ENCODE measurements around the gene INPP5B. TPM values are rescaled to one million over a fixed set of nuclear protein-coding genes. Genes with fewer than 3 reads are reported as not detected.

INPP5B gene
- total and polyA plus RNA-seq, 4 donors: 9.2 to 40.8 (median 27.2) TPM

GRCh38 chr1:37958690-37959089 lies 11.8 kb upstream of the INPP5B start:
- 95 to 97% methylated on average over 2 of the region's 2 CpGs for WGBS, 2 donors
- H3K27me3 ChIP-seq (ENCODE audit: control insufficient read depth in 3 of 3, insufficient read depth in 3 of 3, low read length in 2 of 3): no peaks in the 10 kb centered on the region

GRCh38 chr1:37955685-37956084 lies 8.8 kb upstream of the INPP5B start:
- Histone ChIP-seq H3K9me3 (ENCODE audit: control insufficient read depth in 4 of 4, insufficient read depth in 3 of 4, low read length in 3 of 4) (peaks cover 0 to 2% (median 0%) of the 10 kb centered on the region in 4 donors), H3K4me3 (no peak overlapping the region), H3K27ac (ENCODE audit: low read depth in 1 of 2, low read length in 1 of 2) (no peak overlapping the region), H3K36me3 (ENCODE audit: control insufficient read depth in 4 of 4, insufficient read depth in 4 of 4, low read length in 4 of 4) (peaks cover 8 to 25% (median 22%) of the 10 kb centered on the region in 4 donors), H3K9ac (ENCODE audit: insufficient read depth in 1 of 2, low read length in 2 of 2) (no peak overlapping the region), H3K4me1 (ENCODE audit: control insufficient read depth in 5 of 5, insufficient read depth in 5 of 5, low read length in 5 of 5) (no peaks in the 10 kb centered on the region), H3K27me3 (ENCODE audit: control insufficient read depth in 3 of 3, insufficient read depth in 3 of 3, low read length in 2 of 3) (no peaks in the 10 kb centered on the region)
- TF ChIP-seq, protein P1, sequence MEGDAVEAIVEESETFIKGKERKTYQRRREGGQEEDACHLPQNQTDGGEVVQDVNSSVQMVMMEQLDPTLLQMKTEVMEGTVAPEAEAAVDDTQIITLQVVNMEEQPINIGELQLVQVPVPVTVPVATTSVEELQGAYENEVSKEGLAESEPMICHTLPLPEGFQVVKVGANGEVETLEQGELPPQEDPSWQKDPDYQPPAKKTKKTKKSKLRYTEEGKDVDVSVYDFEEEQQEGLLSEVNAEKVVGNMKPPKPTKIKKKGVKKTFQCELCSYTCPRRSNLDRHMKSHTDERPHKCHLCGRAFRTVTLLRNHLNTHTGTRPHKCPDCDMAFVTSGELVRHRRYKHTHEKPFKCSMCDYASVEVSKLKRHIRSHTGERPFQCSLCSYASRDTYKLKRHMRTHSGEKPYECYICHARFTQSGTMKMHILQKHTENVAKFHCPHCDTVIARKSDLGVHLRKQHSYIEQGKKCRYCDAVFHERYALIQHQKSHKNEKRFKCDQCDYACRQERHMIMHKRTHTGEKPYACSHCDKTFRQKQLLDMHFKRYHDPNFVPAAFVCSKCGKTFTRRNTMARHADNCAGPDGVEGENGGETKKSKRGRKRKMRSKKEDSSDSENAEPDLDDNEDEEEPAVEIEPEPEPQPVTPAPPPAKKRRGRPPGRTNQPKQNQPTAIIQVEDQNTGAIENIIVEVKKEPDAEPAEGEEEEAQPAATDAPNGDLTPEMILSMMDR (IDR thresholded peaks at IDR 0.05; ENCODE audit: control extremely low read depth, extremely low read depth): no peak
- no peak for ATAC-seq (ENCODE audit: insufficient read depth, low FRiP score)
- WGBS, 2 donors: 71 to 72% methylated on average over 3 of the region's 3 CpGs
- no peak for DNase-seq

More at GRCh38 chr1:37958690-37959089, 11.8 kb upstream of the INPP5B start:
- Histone ChIP-seq H3K36me3 (ENCODE audit: control insufficient read depth in 4 of 4, insufficient read depth in 4 of 4, low read length in 4 of 4) (peaks cover 8 to 35% (median 25%) of the 10 kb centered on the region in 4 donors), H3K9me3 (ENCODE audit: control insufficient read depth in 4 of 4, insufficient read depth in 3 of 4, low read length in 3 of 4) (peaks cover 0 to 2% (median 0%) of the 10 kb centered on the region in 4 donors), H3K4me1 (ENCODE audit: control insufficient read depth in 5 of 5, insufficient read depth in 5 of 5, low read length in 5 of 5) (no peaks in the 10 kb centered on the region), H3K4me3 (no peak overlapping the region), H3K9ac (ENCODE audit: insufficient read depth in 1 of 2, low read length in 2 of 2) (no peak overlapping the region), H3K27ac (ENCODE audit: low read depth in 1 of 2, low read length in 1 of 2) (no peak overlapping the region)
- DNase-seq (no peak), ATAC-seq (ENCODE audit: insufficient read depth, low FRiP score) (no peak)
- TF ChIP-seq, protein P1 (IDR thresholded peaks at IDR 0.05; ENCODE audit: control extremely low read depth, extremely low read depth): no peak

- H3K36me3 ChIP-seq (ENCODE audit: control insufficient read depth in 4 of 4, insufficient read depth in 4 of 4, low read length in 4 of 4): peaks cover 4 to 22% (median 18%) of the 10 kb centered on the region in 4 donors
- no peaks in the 10 kb centered on the region for H3K9me3 ChIP-seq (ENCODE audit: control insufficient read depth in 4 of 4, insufficient read depth in 3 of 4, low read length in 3 of 4)
- WGBS, 2 donors: 73 to 78% methylated on average over 3 of the region's 3 CpGs
- TF ChIP-seq, protein P1 (IDR thresholded peaks at IDR 0.05; ENCODE audit: control extremely low read depth, extremely low read depth): no peak
- ATAC-seq (ENCODE audit: insufficient read depth, low FRiP score): no peak
- no peaks in the 10 kb centered on the region for H3K27me3 ChIP-seq (ENCODE audit: control insufficient read depth in 3 of 3, insufficient read depth in 3 of 3, low read length in 2 of 3)
- no peak overlapping the region for H3K9ac ChIP-seq (ENCODE audit: insufficient read depth in 1 of 2, low read length in 2 of 2)
- H3K4me1 ChIP-seq (ENCODE audit: control insufficient read depth in 5 of 5, insufficient read depth in 5 of 5, low read length in 5 of 5): no peaks in the 10 kb centered on the region
- DNase-seq: no peak
- no peak overlapping the region for H3K4me3 ChIP-seq
- no peak overlapping the region for H3K27ac ChIP-seq (ENCODE audit: low read depth in 1 of 2, low read length in 1 of 2)
Measured at GRCh38 chr1:37954316-37954971, 7.6 kb upstream of the INPP5B start.

Measured in lung (tissue), 12 donors.